ENCODE data around the gene KIF1A.

KIF1A gene

GRCh38 chr2:240798327-240798905 lies 21.6 kb downstream of the KIF1A start:
- no peak for DNase-seq

- DNase-seq, result no peak
These were observed 22.1 kb downstream of the KIF1A start for GRCh38 chr2:240797914-240798313.

- DNase-seq, result no peak
These were observed 22.5 kb downstream of the KIF1A start for GRCh38 chr2:240797500-240797895.

GRCh38 chr2:240796543-240797499 lies 23.2 kb downstream of the KIF1A start:
- DNase-seq, result no peak

- DNase-seq, result no peak
These were observed 24.0 kb downstream of the KIF1A start for GRCh38 chr2:240795916-240796510.

GRCh38 chr2:240795454-240795853 lies 24.6 kb downstream of the KIF1A start:
- no peak for DNase-seq

GRCh38 chr2:240794178-240794721 lies 25.8 kb downstream of the KIF1A start:
- DNase-seq, result no peak

GRCh38 chr2:240793313-240794177 lies 26.5 kb downstream of the KIF1A start:
- no peak for DNase-seq

- no peak for DNase-seq
These were observed 27.2 kb downstream of the KIF1A start for GRCh38 chr2:240792629-240793312.

- DNase-seq, result no peak
These were observed 28.0 kb downstream of the KIF1A start for GRCh38 chr2:240791821-240792628.

GRCh38 chr2:240791221-240791800 lies 28.7 kb downstream of the KIF1A start:
- no peak for DNase-seq

- DNase-seq, result no peak
These were observed 29.4 kb downstream of the KIF1A start for GRCh38 chr2:240790370-240791220.

- DNase-seq, result no peak
These were observed 30.3 kb downstream of the KIF1A start for GRCh38 chr2:240789501-240790369.

GRCh38 chr2:240789051-240789453 lies 31.0 kb downstream of the KIF1A start:
- DNase-seq, result no peak

- DNase-seq, result no peak
These were observed 31.5 kb downstream of the KIF1A start for GRCh38 chr2:240788482-240788881.

- no peak for DNase-seq
These were observed 32.2 kb downstream of the KIF1A start for GRCh38 chr2:240787521-240788472.

- no peak for DNase-seq
These were observed 33.1 kb downstream of the KIF1A start for GRCh38 chr2:240786871-240787311.

All from DMS153 (cell line).